Stomach (tissue), 4 donors: Measurements from ENCODE around the gene FAN1.

Experiments used
- EP300 ChIP-seq: sonication (generic); formaldehyde crosslinking; IDR thresholded peaks from one replicate; pipeline ENCODE4 v1.6.1; 2017; ENCODE audit warnings: antibody characterized with exemption
- POLR2A ChIP-seq, 4 donors: fragments of 450-650 bp; IDR thresholded peaks; one replicate each; pipeline ENCODE4 v1.6.1; 2016; ENCODE audit warnings: antibody characterized with exemption in 4 of 4, control low read depth in 2 of 4, mild to moderate bottlenecking in 1 of 4, moderate library complexity in 1 of 4
- POLR2AphosphoS5 ChIP-seq, 3 donors: sonication (generic); formaldehyde crosslinking; IDR thresholded peaks; one replicate each; pipeline ENCODE4 v1.6.1; 2016; ENCODE audit warnings: antibody characterized with exemption in 3 of 3
- TF ChIP-seq, protein P1 (sequence below), 7 experiments: fragments of 450-650 bp in 4 of 7; fragments of 200-600 bp in 3 of 7; sonication (generic) in 3 of 7; IDR thresholded peaks; one replicate each; pipeline ENCODE4 v1.5.1; 2016 to 2019; ENCODE audit warnings: antibody characterized with exemption in 7 of 7, control low read depth in 2 of 7, mild to moderate bottlenecking in 1 of 7

DNA sequence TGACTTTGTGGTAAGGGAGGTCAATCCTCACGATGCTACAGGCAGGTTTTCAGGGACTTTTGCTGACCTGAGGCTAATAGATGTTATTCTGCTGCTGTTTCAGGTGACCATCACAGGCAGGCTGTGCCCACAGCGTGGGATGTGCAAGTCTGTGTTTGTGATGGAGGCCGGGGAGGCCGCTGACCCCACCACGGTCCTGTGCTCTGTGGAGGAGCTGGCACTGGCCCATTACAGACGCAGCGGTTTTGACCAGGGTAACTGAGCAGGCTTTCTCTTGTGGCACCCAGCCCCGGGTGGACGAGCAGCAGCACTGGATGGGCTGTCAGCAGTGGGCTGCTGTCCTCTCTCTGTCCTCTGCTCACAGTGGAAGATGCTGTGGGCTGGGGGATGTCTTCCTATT is 22.0 kb downstream of the FAN1 start:
- TF ChIP-seq, protein P1, sequence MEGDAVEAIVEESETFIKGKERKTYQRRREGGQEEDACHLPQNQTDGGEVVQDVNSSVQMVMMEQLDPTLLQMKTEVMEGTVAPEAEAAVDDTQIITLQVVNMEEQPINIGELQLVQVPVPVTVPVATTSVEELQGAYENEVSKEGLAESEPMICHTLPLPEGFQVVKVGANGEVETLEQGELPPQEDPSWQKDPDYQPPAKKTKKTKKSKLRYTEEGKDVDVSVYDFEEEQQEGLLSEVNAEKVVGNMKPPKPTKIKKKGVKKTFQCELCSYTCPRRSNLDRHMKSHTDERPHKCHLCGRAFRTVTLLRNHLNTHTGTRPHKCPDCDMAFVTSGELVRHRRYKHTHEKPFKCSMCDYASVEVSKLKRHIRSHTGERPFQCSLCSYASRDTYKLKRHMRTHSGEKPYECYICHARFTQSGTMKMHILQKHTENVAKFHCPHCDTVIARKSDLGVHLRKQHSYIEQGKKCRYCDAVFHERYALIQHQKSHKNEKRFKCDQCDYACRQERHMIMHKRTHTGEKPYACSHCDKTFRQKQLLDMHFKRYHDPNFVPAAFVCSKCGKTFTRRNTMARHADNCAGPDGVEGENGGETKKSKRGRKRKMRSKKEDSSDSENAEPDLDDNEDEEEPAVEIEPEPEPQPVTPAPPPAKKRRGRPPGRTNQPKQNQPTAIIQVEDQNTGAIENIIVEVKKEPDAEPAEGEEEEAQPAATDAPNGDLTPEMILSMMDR (IDR thresholded peaks at IDR 0.05) = no peak
- no peak for TF ChIP-seq POLR2A (IDR thresholded peaks at IDR 0.05)
- TF ChIP-seq EP300 = no peak
- no peak for TF ChIP-seq POLR2AphosphoS5 (IDR thresholded peaks at IDR 0.05)
